PC-9 (cell line): Measurements from ENCODE around the gene ECD. TPM values are rescaled to one million over a fixed set of nuclear protein-coding genes. Genes with fewer than 3 reads are reported as not detected.
A peak's percentile ranks its signal among the peaks of the same experiment; 100 is the strongest.

Experiments
- BruUV-seq: library from RNA; stranded (reverse); fragments of 400-500 nt; replicated peaks from 2 replicates; lab custom pipeline; 2021; lab: Mats Ljungman, UMichigan
- CTCF ChIA-PET: fragments of 300-600 bp; sonication (Branson Sonifier 250); formaldehyde crosslinking; loops from one replicate; lab custom pipeline; 2022; ENCODE audit warnings: antibody characterized with exemption; lab: Charles Lee
- POLR2A ChIA-PET: fragments of 300-600 bp; sonication (Branson Sonifier 250); formaldehyde crosslinking; loops from one replicate; lab custom pipeline; 2022; ENCODE audit warnings: antibody characterized with exemption; ENCODE audit not compliant: unreplicated experiment; lab: Charles Lee
- DNase-seq, 2 experiments: peaks; one replicate each; pipeline versions ENCODE4 v3.0.0 to v3.0.0-alpha.2; 2015 to 2022; ENCODE audit warnings: mixed read lengths in 1 of 2
- H2AFZ ChIP-seq: fragments of 200-600 bp; sonication (generic); 2 replicates; pipeline ENCODE4 v1.8.1; 2017; ENCODE audit warnings: antibody characterized with exemption
- H3F3A ChIP-seq: fragments of 200-600 bp; sonication (generic); 2 replicates; pipeline ENCODE4 v1.8.1; 2017; ENCODE audit warnings: antibody characterized with exemption, mild to moderate bottlenecking, low read depth; ENCODE audit not compliant: insufficient read depth
- H3K27ac ChIP-seq: fragments of 200-600 bp; sonication (generic); 2 replicates; pipeline ENCODE4 v1.6.1; 2016; ENCODE audit warnings: mixed run types
- H3K27me3 ChIP-seq: fragments of 200-600 bp; sonication (generic); 2 replicates; pipeline ENCODE4 v1.6.1; 2016; ENCODE audit warnings: low read depth, mixed run types; ENCODE audit not compliant: insufficient read depth
- H3K36me3 ChIP-seq: fragments of 200-600 bp; sonication (generic); 2 replicates; pipeline ENCODE4 v1.6.1; 2016; ENCODE audit warnings: low read depth, mixed run types
- H3K4me1 ChIP-seq: fragments of 200-600 bp; sonication (generic); replicated peaks from 2 replicates; pipeline ENCODE4 v1.6.1; 2016; ENCODE audit warnings: mixed run types; ENCODE audit not compliant: insufficient read depth
- H3K4me2 ChIP-seq: fragments of 200-600 bp; sonication (generic); 2 replicates; pipeline ENCODE4 v1.6.1; 2017; ENCODE audit warnings: mixed run types
- H3K4me3 ChIP-seq: fragments of 200-600 bp; sonication (generic); 2 replicates; pipeline ENCODE4 v1.6.1; 2016; ENCODE audit warnings: mixed run types
- H3K79me2 ChIP-seq: fragments of 200-600 bp; sonication (generic); 2 replicates; pipeline ENCODE4 v1.6.1; 2017; ENCODE audit warnings: low read depth, mixed run types
- H3K9me2 ChIP-seq: fragments of 200-600 bp; sonication (generic); 2 replicates; pipeline ENCODE4 v1.8.1; 2017; ENCODE audit warnings: mild to moderate bottlenecking; ENCODE audit not compliant: insufficient read depth
- H3K9me3 ChIP-seq: fragments of 200-600 bp; sonication (generic); 2 replicates; pipeline ENCODE4 v1.8.1; 2016; ENCODE audit warnings: low read depth; ENCODE audit not compliant: insufficient read depth
- H4K20me1 ChIP-seq: fragments of 200-600 bp; sonication (generic); 2 replicates; pipeline ENCODE4 v1.8.1; 2017; ENCODE audit not compliant: insufficient read depth
- CTCF ChIP-seq: fragments of 200-600 bp; sonication (generic); conservative IDR thresholded peaks from 2 replicates; pipeline ENCODE4 v1.6.1; 2017; ENCODE audit warnings: mixed run types, antibody characterized with exemption, mild to moderate bottlenecking, moderate library complexity
- EZH2 ChIP-seq: fragments of 200-600 bp; sonication (generic); IDR thresholded peaks from 2 replicates; pipeline ENCODE4 v1.8.0; 2017; ENCODE audit warnings: antibody characterized with exemption, low read depth
- intact Hi-C: fragments of 100-400 bp; cut with micrococcal nuclease; formaldehyde crosslinking; loops from one replicate; pipeline ENCODE4 v1.10.0; 2022; ENCODE audit not compliant: unreplicated experiment
- total RNA-seq: library from RNA; stranded (reverse); gene quantifications from 2 replicates; pipeline ENCODE4 v1.2.3, GENCODE V29; 2021

Gene ECD
- total RNA-seq, 1 experiment from 2014 or later = 33.2 TPM

DNA sequence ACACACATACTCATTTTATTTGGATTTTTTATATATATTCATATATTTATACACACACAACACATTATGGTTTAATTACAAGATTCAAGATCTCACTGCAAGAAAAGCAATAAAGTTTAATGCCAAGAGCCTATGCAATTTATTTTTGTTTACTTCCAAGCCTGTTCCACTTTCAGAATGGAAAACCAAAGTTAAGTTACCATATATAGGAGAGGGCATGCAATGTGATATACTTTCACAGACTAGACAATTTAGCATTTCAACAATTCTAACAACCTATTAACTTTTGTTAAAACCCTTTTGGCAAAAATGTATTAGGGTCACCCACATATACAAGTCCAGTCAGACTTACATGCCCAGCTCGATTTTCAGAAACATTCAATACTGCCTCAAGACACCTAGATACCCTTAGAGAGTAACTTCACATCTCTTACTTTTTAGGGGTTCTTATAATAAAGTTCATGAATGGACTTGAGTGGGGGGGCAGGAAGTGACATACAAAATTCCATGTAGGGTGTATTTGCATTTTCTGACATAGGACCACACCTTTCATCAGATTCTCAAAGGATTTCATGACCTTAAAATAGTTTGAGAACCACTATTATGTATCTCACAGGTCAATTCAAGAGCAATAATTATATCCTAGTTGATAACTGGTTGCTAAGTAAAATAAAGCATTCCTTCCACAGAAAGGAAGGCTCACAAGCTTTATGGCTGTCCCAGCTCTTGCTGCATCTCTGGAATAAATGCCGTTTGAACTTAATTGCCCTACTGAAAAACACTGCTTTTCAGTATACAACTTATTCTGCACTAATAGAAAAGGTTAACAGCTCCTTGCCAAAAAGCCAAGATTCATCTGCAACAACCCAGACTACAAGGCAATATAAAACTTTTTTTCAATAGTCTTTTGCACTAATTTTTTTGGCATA, 73.6 kb downstream of the ECD start:
- DNase-seq = peak in 1 of 2 experiments; percentile 55
- BruUV-seq = no TSS peak

DNA sequence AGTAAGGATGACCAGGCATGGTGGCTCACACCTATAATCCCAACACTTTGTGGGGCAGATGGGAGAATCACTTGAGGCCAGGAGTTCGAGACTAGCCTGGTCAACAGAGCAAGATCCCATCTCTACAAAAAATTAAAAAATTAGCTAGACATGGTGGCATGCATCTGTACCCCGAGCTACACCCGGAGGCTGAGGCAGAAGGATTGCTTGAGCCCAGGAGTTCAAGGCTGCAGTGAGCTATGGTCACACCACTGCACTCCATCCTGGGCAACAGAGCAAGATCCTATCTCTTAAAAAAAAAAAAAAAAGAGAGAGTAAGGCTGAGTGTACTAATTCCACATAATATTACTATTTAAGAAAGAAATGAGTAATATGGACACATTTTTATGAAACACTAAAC, 75.0 kb downstream of the ECD start:
- H3K4me3 ChIP-seq = no peak overlapping the region
- no peaks in the 10 kb centered on the region for H3K27me3 ChIP-seq
- H3K9me3 ChIP-seq = no peaks in the 10 kb centered on the region
- BruUV-seq = no TSS peak
- intact Hi-C loops = no loop called here
- POLR2A ChIA-PET = no interaction called here
- H3K4me2 ChIP-seq = no peak overlapping the region
- H2AFZ ChIP-seq = no peak overlapping the region
- peaks cover 18% of the 10 kb centered on the region for H3K4me1 ChIP-seq
- H3K9me2 ChIP-seq = no peaks in the 10 kb centered on the region; the same call in 1 of the 2 replicates
- no peaks in the 10 kb centered on the region for H4K20me1 ChIP-seq
- H3K36me3 ChIP-seq = no peaks in the 10 kb centered on the region
- DNase-seq = no peak
- CTCF ChIA-PET = no interaction called here
- peaks cover 59% of the 10 kb centered on the region for H3K79me2 ChIP-seq
- TF ChIP-seq EZH2 = no peak
- TF ChIP-seq CTCF = no peak
- H3F3A ChIP-seq = peaks cover 24% of the 10 kb centered on the region
- no peak overlapping the region for H3K27ac ChIP-seq

More for the DNA sequence above, 73.6 kb downstream of the ECD start:
- Histone ChIP-seq H2AFZ (peak overlapping the region; percentile 90), H3K27ac (peak overlapping the region; percentile 65), H3K9me3 (no peaks in the 10 kb centered on the region), H3K79me2 (peaks cover 56% of the 10 kb centered on the region), H3K4me2 (peak overlapping the region; percentile 88), H3K27me3 (no peaks in the 10 kb centered on the region), H3K36me3 (no peaks in the 10 kb centered on the region), H4K20me1 (no peaks in the 10 kb centered on the region), H3K9me2 (no peaks in the 10 kb centered on the region; the same call in 1 of the 2 replicates), H3K4me3 (peak overlapping the region; percentile 93), H3F3A (peaks cover 31% of the 10 kb centered on the region), H3K4me1 (peaks cover 18% of the 10 kb centered on the region)
- ChIA-PET CTCF (no interaction called here), POLR2A (interaction anchor here (0.5 to 0.7 kb wide), 3 partner anchors 142 to 807 kb away, joined by 3 to 26 read pairs (median 4); partner anchors contain the start of gene CFAP70)
- intact Hi-C loops = no loop called here
- TF ChIP-seq CTCF (no peak), EZH2 (no peak)

GRCh38 chr10:73088304-73088703, 79.5 kb downstream of the ECD start:
- Histone ChIP-seq H3K4me1 (no peaks in the 10 kb centered on the region), H3K4me3 (no peak overlapping the region), H2AFZ (no peak overlapping the region), H4K20me1 (no peaks in the 10 kb centered on the region), H3K79me2 (peaks cover 67% of the 10 kb centered on the region), H3K27me3 (no peaks in the 10 kb centered on the region), H3K27ac (no peak overlapping the region), H3K4me2 (no peak overlapping the region), H3K9me2 (no peaks in the 10 kb centered on the region; the same call in 1 of the 2 replicates), H3K36me3 (no peaks in the 10 kb centered on the region), H3F3A (peaks cover 6% of the 10 kb centered on the region; the same call in 1 of the 2 replicates), H3K9me3 (no peaks in the 10 kb centered on the region)
- TF ChIP-seq EZH2 (no peak), CTCF (no peak)
- BruUV-seq = no TSS peak
- DNase-seq = no peak
- intact Hi-C loops = no loop called here
- ChIA-PET CTCF (no interaction called here), POLR2A (no interaction called here)
